HG02623 (cell line): ENCODE measurements around the gene HSP90B1.
A peak's percentile ranks its signal among the peaks of the same experiment; 100 is the strongest.

Experiments
- ATAC-seq: cut with Tn5 transposase; IDR thresholded peaks from one replicate; pipeline ENCODE4 v1.9.1; 2021; ENCODE audit warnings: moderate library complexity; ENCODE audit not compliant: unreplicated experiment

The HSP90B1 gene

DNA sequence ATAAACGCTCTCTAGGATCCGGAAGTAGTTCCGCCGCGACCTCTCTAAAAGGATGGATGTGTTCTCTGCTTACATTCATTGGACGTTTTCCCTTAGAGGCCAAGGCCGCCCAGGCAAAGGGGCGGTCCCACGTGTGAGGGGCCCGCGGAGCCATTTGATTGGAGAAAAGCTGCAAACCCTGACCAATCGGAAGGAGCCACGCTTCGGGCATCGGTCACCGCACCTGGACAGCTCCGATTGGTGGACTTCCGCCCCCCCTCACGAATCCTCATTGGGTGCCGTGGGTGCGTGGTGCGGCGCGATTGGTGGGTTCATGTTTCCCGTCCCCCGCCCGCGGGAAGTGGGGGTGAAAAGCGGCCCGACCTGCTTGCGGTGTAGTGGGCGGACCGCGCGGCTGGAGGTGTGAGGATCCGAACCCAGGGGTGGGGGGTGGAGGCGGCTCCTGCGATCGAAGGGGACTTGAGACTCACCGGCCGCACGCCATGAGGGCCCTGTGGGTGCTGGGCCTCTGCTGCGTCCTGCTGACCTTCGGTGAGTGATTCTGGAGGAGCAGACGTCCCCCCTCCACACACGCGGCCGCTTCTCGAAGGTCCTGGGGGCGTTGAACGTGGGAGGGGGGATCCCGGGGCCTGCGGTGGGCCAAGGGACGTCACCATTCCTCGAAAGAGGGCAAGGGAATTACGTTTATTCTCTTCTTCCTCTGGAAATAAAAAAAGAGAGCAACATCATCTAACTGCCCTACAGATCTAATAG is at the start of gene HSP90B1:
Gene HSP90B1, plus strand, starts transcription at position 377 of the 753 bp plus-strand sequence. Its CDS starts 106 bp downstream, at position 483.
- peak; percentile 60 for ATAC-seq

DNA sequence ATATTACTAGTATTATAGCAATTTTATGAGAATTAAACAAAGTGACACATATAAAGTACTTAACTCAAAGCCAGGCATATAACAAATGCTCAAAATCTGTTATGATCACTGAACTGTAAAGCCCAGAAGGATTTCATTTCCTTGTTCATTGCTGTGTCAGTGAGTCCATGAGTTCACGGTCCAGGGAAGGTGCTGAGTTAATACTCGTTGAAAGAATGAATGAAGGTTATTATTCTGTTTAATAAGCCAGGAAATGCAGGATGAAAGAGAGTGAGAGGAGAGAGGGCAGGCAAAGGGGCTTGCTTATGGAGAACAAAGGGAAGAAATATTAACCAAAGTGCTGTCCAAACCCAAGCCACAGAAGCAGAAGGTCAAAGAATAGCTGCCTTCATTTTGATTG is 48.9 kb upstream of the HSP90B1 start:
- ATAC-seq: no peak

DNA sequence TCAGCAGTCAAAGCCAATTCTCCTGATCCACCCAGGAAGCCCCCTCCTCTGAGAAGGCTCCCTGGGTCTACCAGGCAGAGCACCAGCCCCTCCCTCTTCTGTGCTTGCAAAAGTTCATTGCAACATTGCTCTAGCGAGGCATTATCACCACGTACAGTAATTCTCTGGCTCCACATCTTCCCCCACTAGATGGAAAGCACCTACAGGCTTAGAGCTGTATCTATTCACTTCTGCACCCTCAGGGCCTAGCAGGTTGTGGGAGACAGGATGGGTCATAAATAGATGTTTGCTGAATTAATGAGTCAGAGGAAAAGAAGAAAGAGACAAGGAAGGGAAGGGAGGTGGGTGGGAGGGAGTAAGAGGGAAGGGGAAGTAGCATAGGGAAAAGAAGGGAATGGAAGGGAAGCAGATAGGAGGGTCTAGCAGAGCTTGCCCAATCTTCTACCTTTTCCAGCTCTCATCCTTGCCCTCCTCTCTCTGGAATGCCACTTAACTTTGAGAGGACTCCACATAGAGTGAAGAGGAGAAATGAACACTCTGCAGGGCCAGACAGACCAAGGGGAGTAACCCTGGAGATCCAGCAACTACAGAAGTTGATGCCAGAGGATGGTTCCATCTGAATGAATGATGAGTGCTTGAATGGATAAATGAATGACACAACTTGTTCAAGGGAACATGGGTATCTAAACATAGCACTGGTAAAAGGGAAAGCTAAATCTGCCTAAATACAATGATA is 47.2 kb upstream of the HSP90B1 start:
- ATAC-seq: no peak

DNA sequence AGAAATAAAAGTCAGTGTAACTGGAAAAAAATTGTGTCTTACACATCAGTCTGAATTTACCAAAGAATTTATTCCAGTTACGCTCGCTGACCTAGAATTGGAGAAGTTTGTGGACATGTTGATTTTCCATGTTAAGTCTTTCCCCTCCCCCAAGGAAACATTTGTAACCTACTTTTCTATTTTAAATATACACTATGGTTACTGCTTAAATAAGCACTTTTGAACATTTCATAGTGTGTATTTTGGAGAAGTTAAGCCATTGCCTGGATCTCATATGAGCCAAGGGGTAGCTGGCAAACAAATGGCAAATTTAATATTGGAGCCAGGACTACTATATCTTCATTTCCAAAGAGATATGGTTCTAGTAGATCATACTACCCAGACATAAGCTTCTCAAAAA is 46.3 kb upstream of the HSP90B1 start:
- ATAC-seq: no peak

DNA sequence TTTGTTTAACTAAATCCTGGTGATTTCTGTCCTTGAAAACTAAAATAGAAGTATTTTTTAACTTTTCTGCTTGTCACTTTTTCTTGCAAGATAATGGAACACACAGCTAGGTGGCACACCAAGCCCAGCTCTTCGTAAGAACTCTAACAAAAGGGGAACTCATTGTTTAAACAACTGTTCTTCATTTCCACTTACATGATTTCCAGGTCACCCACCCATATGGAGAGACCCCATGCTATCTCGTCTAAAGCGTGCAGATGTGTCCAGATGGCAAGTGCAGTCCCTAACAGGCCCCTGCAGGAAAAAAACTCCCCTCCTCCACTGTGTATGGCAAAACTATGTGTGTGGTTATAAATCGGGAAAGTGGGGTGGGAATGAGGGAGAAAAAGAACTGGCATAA is 45.9 kb upstream of the HSP90B1 start:
- no peak for ATAC-seq

DNA sequence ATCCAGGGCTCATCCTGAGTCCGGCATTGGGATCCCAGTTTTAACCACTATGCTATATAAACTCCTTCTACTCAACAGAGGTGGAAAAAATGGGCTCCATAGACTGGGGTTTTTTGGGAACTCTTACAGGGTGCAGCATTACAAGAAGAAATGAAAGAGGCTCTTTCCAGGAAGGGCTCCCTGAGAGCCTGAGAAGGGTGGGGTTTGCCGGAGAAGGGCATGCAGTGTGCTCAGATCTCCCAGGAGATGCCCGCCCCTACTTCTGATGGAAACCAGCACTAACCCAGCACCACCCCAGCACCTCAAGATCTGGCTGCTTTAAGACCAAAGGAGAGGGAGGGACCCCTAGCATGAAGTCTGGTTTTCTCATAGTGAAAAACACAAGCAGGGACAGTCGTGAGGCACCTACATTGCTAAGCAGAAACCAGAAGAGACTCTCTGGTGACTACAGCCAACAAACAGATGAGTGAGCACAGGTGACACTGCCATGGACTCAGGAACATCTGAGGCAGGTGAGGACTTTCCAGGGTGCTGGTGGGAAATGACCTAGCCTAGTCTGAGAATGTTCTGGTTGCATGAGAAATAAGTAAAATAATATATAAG is 43.9 kb upstream of the HSP90B1 start:
- no peak for ATAC-seq

DNA sequence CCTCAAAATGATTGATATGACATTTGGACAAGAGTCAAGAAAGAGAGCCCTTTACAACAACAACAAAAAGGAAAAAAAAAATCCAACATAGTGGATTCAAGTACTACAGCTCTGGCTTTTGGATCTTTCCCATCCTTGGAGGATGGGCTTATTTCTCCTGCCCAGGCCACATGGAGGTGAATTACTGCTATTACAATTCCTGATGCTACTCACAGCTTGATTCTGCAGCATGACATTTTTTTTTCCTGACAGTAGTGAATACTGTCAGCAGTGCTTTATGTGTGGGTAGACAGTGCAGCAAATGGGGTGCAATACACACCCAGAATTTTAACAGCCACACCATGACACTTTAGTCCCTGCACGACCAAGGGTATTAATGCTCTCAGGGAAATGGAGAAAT is 42.5 kb upstream of the HSP90B1 start:
- ATAC-seq: no peak

DNA sequence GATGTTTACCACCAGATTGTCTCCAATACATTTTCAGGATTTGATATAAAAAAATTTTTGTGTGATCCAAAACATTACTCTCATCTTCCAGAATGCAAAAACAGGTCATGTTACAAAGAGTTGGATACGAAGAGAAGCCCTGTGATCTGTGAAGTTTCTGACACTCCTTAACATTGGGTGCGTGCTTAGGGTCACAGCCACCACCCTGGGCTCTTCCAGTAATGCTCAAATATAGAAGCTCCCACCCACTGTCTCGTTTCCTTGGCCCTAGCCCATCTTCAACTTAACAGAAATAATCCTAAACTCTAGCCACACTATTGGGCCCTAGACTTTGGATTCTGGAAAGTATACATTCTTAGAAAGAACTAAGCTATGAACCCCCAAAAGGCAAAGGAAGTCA is 32.9 kb upstream of the HSP90B1 start:
- no peak for ATAC-seq

DNA sequence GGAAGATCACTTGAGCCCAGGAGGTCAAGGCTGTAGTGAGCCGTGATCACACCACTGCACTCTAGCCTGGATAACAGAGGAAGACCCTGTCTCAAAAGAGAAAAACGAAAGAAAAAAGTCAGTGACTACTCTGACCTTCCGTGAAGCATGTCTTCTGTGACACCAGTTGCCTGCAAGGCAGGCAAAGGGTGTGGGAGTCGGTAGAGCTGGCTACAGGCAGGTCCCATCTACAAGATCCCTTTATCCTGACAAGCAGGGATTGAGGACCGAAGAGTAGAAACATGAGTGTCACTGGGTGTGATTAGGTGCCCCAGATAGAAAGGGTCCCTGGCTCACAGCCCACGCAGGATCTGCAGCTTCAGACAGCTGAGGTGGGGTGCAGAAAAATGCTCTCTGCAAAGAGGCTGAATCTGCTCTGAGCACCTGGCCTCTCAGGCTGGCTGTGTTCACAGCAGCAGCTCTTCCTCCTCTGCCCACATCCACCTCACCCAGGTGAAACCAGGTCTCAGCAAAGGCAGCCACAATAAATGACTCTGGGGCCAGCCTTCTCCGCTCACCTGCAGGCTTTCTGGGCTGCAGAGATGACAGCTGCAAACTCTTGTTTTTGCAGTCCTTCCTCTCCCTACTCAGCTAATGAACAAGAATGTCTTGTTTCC is 28.6 kb upstream of the HSP90B1 start:
- no peak for ATAC-seq

DNA sequence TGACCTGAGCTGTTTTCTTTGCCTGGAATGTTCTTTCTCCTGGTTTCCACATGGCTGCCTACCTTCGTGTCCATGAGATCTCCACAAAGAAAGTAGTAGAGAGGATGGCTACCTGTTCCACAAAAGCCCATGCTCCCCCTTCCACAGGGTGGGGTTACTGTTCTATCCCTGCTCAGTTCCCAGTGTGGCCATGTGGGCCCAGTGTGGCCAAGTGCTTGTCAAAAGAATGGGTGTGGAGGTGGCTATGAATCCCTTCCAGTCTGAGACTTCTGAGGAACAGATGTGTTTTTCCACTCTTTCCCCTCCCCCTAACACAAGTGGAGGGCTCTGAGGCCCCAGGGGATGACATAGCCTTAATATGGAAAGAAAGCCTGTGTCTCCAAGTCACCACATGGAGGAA is 26.2 kb upstream of the HSP90B1 start:
- no peak for ATAC-seq

DNA sequence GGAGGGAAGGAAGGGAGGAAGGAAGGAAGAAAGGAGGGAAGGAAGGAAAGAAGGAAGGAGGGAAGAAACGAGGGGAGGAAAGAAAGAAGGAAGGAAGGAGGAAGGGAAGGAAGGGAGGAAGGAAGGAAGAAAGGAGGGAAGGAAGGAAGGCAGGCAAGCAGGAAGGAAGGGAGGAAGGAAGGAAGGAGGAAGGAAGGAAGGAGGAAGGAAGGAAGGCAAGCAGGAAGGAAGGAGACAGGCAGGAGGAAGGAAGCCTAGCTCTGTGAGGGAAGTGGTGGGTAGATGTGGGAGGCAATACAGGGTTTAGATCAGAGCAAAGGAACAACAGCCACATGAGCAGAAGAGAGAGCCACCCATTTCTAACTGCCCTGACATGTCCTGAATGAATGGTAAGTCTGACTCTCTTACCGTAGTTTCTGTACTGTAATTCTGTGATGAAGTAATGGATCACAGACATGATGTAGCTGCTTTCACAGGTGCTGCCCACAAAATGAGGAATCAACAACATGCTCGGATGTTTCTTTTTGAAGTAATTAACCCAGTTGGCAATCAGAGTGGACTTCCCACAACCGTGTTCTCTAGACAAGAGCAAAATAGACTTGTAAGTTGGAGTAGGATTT is 24.4 kb upstream of the HSP90B1 start:
- no peak for ATAC-seq

DNA sequence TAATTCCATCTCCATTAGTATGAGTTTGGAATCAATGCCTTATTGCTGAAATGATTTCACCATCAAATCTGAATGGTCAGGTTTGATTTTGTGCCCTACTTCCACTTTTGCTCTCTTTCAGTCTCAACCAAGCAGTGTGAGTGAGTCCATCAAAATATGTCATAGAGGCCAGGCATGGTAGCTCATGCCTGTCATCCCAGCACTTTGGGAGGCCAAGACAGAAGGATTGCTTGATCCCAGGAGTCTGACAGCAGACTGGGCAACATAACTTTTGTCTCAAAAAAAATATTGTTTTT is 22.0 kb upstream of the HSP90B1 start:
- ATAC-seq: no peak

DNA sequence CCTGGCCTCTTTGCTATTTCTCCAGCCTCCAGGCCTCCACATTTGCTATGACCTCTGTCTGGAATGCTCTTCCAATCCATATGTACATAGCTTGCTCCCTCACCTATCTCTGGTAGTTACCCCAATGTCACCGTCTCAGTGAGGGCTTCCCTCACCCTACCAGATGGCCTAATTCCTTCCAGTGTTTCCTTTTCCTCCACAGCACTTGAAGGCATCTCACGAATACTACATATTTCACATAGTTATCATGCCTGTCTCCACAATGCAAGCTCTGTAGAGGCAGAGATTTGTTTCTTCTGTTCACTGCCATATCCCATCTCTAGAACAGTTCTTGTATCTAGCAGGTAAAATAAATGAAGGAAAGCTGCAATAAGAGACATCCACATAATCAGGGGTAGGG is 21.3 kb upstream of the HSP90B1 start:
- ATAC-seq: no peak

DNA sequence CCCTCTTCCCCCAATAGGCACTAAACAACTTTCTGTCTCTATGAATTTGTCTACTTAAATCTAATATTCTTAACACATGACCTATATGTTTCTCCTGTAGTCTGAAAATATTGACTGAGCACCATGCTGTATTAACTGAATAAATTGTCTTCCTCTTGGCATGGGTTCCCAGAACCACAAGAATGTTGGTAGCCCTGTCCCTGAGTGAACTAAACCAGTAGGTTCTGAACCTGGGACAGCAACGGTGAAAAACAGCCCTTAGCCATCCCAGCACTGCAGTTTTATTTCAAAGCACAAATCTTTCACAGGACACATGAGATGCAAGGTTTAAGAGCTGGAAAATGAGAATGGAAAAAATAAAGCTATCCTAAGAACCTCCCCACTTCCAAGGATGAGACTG is 20.4 kb upstream of the HSP90B1 start:
- no peak for ATAC-seq

DNA sequence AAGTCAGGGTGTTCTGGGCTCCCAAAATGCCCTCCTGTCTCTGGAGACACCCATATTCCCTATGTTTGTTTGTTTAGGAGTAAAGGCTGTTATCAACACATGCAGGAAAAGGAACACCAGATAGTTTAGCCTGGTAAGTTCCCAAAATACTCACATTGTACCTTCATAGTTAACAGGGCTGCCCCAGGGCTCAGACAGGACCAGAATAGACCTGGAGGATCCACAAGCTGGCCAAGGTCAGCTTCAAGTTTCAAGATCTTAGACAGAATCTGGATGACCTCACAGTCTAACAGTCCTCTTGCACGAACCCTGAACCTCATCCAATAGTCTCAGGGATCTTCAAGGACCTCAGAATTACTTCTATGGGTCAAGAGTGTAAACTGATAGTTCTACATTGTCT is 18.1 kb upstream of the HSP90B1 start:
- no peak for ATAC-seq

DNA sequence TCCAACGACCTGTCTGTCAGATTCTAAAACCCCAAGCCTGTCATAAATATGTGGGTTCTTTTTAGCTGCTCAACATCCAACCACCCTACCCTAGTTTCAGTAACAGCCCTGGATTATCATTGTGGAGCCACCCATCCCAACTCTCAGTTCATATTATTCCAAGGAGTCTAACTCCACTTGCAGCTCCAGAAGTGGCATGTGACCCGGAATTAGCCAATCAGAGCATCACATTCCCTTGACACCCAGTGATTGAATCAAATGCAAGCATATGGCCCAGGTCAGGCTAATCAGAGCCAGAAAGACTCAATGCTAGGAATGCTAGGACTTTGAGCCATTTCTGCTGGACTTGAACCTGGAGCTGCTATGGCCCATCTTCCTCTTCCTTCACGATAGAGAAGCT is 17.1 kb upstream of the HSP90B1 start:
- ATAC-seq: no peak

DNA sequence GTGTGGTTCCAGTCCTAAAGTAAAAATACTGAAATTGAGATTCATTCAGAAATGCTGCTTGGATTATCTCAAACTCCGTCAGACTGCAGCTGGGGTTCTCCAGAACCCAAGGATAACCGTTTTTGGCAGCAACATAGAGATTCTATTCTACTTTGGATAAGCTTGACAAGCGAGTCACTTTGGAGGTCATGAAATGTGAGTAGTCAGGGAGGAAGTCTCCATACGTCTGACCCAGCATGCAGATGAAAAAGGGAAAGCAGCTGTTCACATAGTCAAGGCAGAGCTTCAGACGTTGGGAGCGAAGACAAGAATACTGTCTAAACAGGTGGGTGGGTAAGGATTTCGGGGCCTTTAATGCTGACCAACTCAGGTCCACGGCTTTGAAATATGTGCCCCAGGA is 14.9 kb upstream of the HSP90B1 start:
- no peak for ATAC-seq

DNA sequence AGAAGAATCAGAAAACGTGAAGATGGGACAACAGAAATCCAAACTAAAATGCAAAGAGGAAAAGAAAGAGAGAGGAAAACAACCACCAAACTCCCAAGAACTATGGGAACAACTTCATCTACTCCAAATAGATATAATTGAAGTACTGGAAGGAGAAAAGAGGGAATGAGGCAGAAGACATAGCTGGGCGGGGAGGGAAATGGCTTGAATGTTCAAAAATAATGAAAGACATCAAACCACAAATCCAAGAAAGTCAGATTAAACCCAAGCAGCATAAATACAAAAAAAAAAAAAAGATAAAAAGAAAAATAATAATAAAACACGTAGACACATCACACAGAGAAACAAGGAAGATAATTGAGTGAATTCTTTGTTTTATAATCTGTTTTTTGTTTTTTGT is 12.3 kb upstream of the HSP90B1 start:
- no peak for ATAC-seq

DNA sequence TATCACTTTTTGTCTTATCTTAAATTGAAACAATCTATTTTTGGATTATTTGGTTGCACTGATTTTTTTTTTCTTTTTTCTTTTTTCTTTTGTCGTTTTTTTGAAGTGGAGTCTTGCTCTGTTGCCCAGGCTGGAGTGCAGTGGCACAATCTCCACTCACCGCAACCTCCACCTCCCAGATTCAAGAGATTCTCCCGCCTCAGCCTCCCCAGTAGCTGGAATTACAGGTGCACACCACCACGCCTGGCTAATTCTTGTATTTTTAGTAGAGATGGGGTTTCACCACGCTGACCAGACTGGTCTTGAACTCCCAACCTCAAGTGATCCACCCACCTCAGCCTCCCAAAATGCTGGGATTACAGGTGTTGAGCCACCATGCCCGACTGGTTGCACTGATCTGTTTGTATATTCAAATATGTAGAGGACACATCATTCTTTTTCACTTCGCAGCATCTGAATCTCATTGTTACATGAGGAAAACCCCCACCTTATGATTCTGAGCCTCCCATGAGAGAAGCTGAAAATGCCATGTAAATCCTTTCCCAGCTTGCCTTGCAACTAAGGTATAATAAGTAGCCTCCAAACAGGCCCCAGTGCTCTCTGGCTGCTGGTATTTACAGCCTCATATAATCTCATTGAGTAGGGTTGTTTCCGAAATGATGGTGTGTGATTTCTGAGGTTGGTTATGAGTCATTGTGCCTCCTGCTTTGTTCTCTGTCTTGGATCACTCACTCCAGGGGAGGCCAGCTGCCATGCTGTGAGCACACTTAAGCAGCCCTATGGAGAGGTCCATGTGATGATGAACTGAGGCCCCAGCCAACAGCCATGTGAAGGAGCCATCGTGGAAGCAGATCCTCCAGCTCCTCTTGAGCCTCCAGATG is 5.2 kb upstream of the HSP90B1 start:
- peak; percentile 33 for ATAC-seq

DNA sequence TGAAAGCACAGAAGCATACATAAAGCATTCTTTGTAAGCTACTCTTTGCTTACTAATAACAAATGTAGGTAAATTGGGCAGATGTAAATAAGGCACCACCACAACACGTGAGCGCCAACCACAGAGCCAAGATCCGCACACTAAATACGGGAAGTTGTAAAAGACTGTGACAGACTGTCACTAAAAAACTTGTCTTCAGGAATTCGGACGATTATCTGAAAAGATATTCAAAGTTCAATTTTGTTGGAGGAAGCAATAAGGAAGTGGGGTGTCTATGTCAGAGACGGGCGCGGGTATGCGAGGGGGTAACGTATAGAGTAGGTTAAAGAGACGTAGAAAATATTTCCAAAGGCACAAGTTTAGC is 1.5 kb upstream of the HSP90B1 start:
- ATAC-seq: peak; percentile 6
